SK-N-SH (cell line): ENCODE measurements around the gene CLCN2. TPM values are rescaled to one million over a fixed set of nuclear protein-coding genes. Genes with fewer than 3 reads are reported as not detected.
A peak's percentile ranks its signal among the peaks of the same experiment; 100 is the strongest.

Source experiments
- CTCF ChIA-PET: fragments of 300-600, 350-600 bp; formaldehyde crosslinking; extraction: SDS; loops from one replicate; lab custom pipeline; 2021; lab: Yijun Ruan, JAX
- POLR2A ChIA-PET: fragments of 350-600 bp; sonication (Branson Sonifier 250); formaldehyde crosslinking; extraction: SDS; loops from one replicate; lab custom pipeline; 2020; ENCODE audit warnings: antibody characterized with exemption, inconsistent platforms; lab: Yijun Ruan, JAX
- DNase-seq: peaks from one replicate; pipeline ENCODE4 v3.0.0; 2012
- H2AFZ ChIP-seq: fragments of 200-600 bp; sonication (generic); 2 replicates; pipeline ENCODE4 v1.8.1; 2016; ENCODE audit warnings: antibody characterized with exemption, mild to moderate bottlenecking, low read depth
- H3F3A ChIP-seq: fragments of 200-600 bp; sonication (generic); replicated peaks from 2 replicates; pipeline ENCODE3; 2016; ENCODE audit warnings: antibody characterized with exemption, mild to moderate bottlenecking; ENCODE audit not compliant: insufficient read depth
- H3K27ac ChIP-seq, 2 experiments: fragments of 200-500 bp in 1 of 2; fragments of 200-600 bp in 1 of 2; sonication (Bioruptor generic) in 1 of 2; sonication (generic), shearing (Covaris generic) in 1 of 2; 2 replicates each; pipeline versions ENCODE4 v1.5.1 to v1.6.1; 2014 to 2016; ENCODE audit warnings: low read depth in 2 of 2, inconsistent platforms in 1 of 2, low read length in 1 of 2, mild to moderate bottlenecking in 1 of 2, mixed read lengths in 1 of 2
- H3K27me3 ChIP-seq: fragments of 200-600 bp; sonication (generic), shearing (Covaris generic); 2 replicates; pipeline ENCODE4 v1.6.1; 2016; ENCODE audit warnings: mixed run types; ENCODE audit not compliant: insufficient read depth
- H3K36me3 ChIP-seq, 2 experiments: fragments of 200-500 bp in 1 of 2; fragments of 200-600 bp in 1 of 2; sonication (Bioruptor generic) in 1 of 2; sonication (generic) in 1 of 2; replicated peaks in 1 of 2; 2 replicates each; pipeline versions ENCODE3 to v1.5.1; 2014 to 2016; ENCODE audit warnings: low read length in 1 of 2, mild to moderate bottlenecking in 1 of 2; ENCODE audit not compliant: insufficient read depth in 2 of 2, control insufficient read depth in 1 of 2
- H3K4me1 ChIP-seq, 2 experiments: fragments of 200-500 bp in 1 of 2; fragments of 200-600 bp in 1 of 2; sonication (Bioruptor generic) in 1 of 2; sonication (generic), shearing (Covaris generic) in 1 of 2; 2 replicates each; pipeline versions ENCODE4 v1.5.1 to v1.6.1; 2014 to 2016; ENCODE audit warnings: low read depth in 1 of 2, low read length in 1 of 2, mixed run types in 1 of 2; ENCODE audit not compliant: insufficient read depth in 2 of 2, control insufficient read depth in 1 of 2
- H3K4me2 ChIP-seq: fragments of 200-600 bp; sonication (generic), shearing (Covaris generic); 2 replicates; pipeline ENCODE4 v1.6.1; 2017; ENCODE audit warnings: mixed run types
- H3K4me3 ChIP-seq, 2 experiments: fragments of 200-500 bp in 1 of 2; fragments of 200-600 bp in 1 of 2; sonication (Bioruptor generic) in 1 of 2; sonication (generic), shearing (Covaris generic) in 1 of 2; 2 replicates each; pipeline versions ENCODE4 v1.5.1 to v1.8.1; 2014 to 2016; ENCODE audit warnings: low read depth in 2 of 2, inconsistent platforms in 1 of 2, low read length in 1 of 2, mild to moderate bottlenecking in 1 of 2, mixed read lengths in 1 of 2, moderate library complexity in 1 of 2
- H3K79me2 ChIP-seq: fragments of 200-600 bp; sonication (generic); 2 replicates; pipeline ENCODE4 v1.8.1; 2017; ENCODE audit warnings: mild to moderate bottlenecking; ENCODE audit not compliant: insufficient read depth
- H3K9ac ChIP-seq: fragments of 200-600 bp; sonication (generic); 2 replicates; pipeline ENCODE4 v1.6.1; 2017; ENCODE audit warnings: mixed run types
- H3K9me2 ChIP-seq: fragments of 200-600 bp; sonication (generic); 2 replicates; pipeline ENCODE4 v1.6.1; 2017; ENCODE audit warnings: mixed run types
- H3K9me3 ChIP-seq: fragments of 200-600 bp; sonication (generic); 2 replicates; pipeline ENCODE4 v1.6.1; 2017; ENCODE audit warnings: mixed run types, mild to moderate bottlenecking, moderate library complexity
- H4K20me1 ChIP-seq: fragments of 200-600 bp; sonication (generic); 2 replicates; pipeline ENCODE4 v1.6.1; 2017; ENCODE audit warnings: mild to moderate bottlenecking, mixed run types; ENCODE audit not compliant: insufficient read depth
- CHD2 ChIP-seq: fragments of 150-350 bp; IDR thresholded peaks from 2 replicates; pipeline ENCODE4 v1.6.1; 2018; ENCODE audit warnings: low read length; ENCODE audit not compliant: partially characterized antibody
- EP300 ChIP-seq, 2 experiments: IDR thresholded peaks; 2 replicates each; pipeline versions ENCODE4 v1.4.0 to v1.6.1; 2012; ENCODE audit warnings: borderline replicate concordance in 1 of 2, low read depth in 1 of 2, low read length in 1 of 2
- EZH2phosphoT487 ChIP-seq: fragments of 200-600 bp; sonication (generic); IDR thresholded peaks from 2 replicates; pipeline ENCODE4 v1.6.1; 2017; ENCODE audit warnings: low read depth, mixed run types, mild to moderate bottlenecking, antibody characterized with exemption, moderate library complexity, borderline replicate concordance
- FOXJ3 ChIP-seq: sonication (generic); formaldehyde crosslinking; IDR thresholded peaks from 2 replicates; pipeline ENCODE4 v1.5.1; 2020; ENCODE audit warnings: mild to moderate bottlenecking, missing genetic modification reagents
- FOXM1 ChIP-seq: IDR thresholded peaks from 2 replicates; pipeline ENCODE4 v1.4.0; 2012; ENCODE audit warnings: low read depth, mild to moderate bottlenecking
- GABPA ChIP-seq: IDR thresholded peaks from 2 replicates; pipeline ENCODE4 v1.4.0; 2012; ENCODE audit warnings: low read depth, mild to moderate bottlenecking
- GATA2 ChIP-seq: sonication (generic); formaldehyde crosslinking; IDR thresholded peaks from 2 replicates; pipeline ENCODE4 v1.5.0; 2020; ENCODE audit warnings: mild to moderate bottlenecking, missing genetic modification reagents
- JUND ChIP-seq: IDR thresholded peaks from 2 replicates; pipeline ENCODE4 v1.4.0; 2012
- NRF1 ChIP-seq: IDR thresholded peaks from 2 replicates; pipeline ENCODE4 v1.6.1; 2012; ENCODE audit warnings: low read depth, mild to moderate bottlenecking, low read length
- POLR2AphosphoS5 ChIP-seq: IDR thresholded peaks from 2 replicates; pipeline ENCODE4 v1.6.1; 2012; ENCODE audit warnings: low read depth, low read length
- RCOR1 ChIP-seq: fragments of 150-350 bp; IDR thresholded peaks from 2 replicates; pipeline ENCODE4 v1.6.1; 2017; ENCODE audit warnings: antibody characterized with exemption, low read length
- RFX5 ChIP-seq: IDR thresholded peaks from 2 replicates; pipeline ENCODE4 v1.6.1; 2012; ENCODE audit warnings: mild to moderate bottlenecking, improper control_type of control experiment, low read length
- RXRA ChIP-seq: IDR thresholded peaks from 2 replicates; pipeline ENCODE4 v1.4.0; 2012; ENCODE audit warnings: low read depth, mild to moderate bottlenecking, borderline replicate concordance
- SIN3A ChIP-seq: IDR thresholded peaks from 2 replicates; pipeline ENCODE4 v1.6.1; 2012; ENCODE audit warnings: low read depth, mild to moderate bottlenecking, low read length, moderate library complexity, borderline replicate concordance
- SMC3 ChIP-seq: IDR thresholded peaks from 2 replicates; pipeline ENCODE4 v1.6.1; 2012; ENCODE audit warnings: low read depth, low read length, improper control_type of control experiment
- TCF12 ChIP-seq: IDR thresholded peaks from 2 replicates; pipeline ENCODE4 v1.4.0; 2012
- WGBS: methylation state at CpG from one replicate; pipeline ENCODE4 v1.1.6; 2017; ENCODE audit warnings: low lambda C conversion rate; 5-methylcytosine and 5-hydroxymethylcytosine counted together
- polyA plus RNA-seq, 3 experiments: library from polyadenylated mRNA; depleted of rRNA; stranded (reverse); fragments of >200 nt; gene quantifications; 2 replicates each; pipeline ENCODE4 v1.2.3, GENCODE V29; 2012
- TF ChIP-seq, protein P1 (sequence below): IDR thresholded peaks from 2 replicates; pipeline ENCODE4 v1.4.0; 2012; ENCODE audit warnings: low read depth
- TF ChIP-seq, protein P2 (sequence below): fragments of 200-600 bp; sonication (generic); IDR thresholded peaks from 2 replicates; pipeline ENCODE4 v1.6.1; 2017; ENCODE audit warnings: antibody characterized with exemption, mild to moderate bottlenecking, moderate library complexity
- TF ChIP-seq, protein P3 (sequence below): IDR thresholded peaks from 2 replicates; pipeline ENCODE4; 2012
- TF ChIP-seq, protein P4 (sequence below): fragments of 150-350 bp; IDR thresholded peaks from 2 replicates; pipeline ENCODE4 v1.6.1; 2016; ENCODE audit warnings: mild to moderate bottlenecking, low read depth, low read length

CLCN2 gene
- polyA plus RNA-seq, 1 of the 3 experiments (the other 2 are of a cell fraction) = 9.1 TPM

DNA sequence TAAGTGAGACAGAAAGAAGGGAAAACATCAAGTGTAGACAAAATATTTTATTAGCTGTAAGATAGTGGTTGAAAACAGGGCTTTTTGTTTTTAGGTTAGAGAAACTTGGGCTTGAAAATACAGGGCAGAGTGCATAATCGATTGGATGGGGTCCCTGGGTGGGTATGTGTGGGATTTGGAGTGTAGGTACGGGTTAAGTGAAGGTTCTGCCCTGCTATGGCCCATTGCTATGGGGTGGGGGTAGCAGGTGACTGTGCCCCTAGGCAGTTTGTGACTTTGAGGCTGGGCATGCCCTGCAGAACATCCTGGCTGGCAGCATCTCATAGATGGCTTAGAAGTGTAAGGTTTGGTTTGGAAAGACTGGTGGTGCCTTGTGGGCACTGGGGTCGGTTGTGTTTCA, 27.7 kb downstream of the CLCN2 start:
- Histone ChIP-seq H3K36me3 (peaks cover 49 to 57% of the 10 kb centered on the region in 2 experiments), H3K79me2 (peaks cover 59% of the 10 kb centered on the region)
- 83% methylated on average over 3 of the region's 3 CpGs for WGBS

DNA sequence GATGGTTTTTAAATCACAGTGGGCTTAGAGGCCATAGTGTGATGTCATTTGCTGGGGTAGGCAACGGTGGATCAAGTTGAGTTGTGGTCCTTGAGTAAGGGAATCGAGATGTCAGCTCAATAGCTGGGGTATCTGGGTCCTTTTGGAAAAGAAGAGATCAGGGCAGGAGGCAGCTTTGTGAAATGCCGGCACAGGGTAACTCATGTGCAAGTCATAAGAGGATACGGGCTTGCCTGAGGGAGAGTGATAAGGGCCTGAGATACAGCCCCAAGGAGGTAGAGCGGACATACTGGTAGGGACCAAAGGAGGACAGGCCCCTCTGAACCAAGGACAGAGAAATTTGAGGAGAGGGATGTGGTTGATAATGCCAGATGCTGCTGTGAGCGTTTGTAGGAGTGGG, 28.2 kb downstream of the CLCN2 start:
- ChIA-PET CTCF (no interaction called here), POLR2A (no interaction called here)
- H3K27me3 ChIP-seq = no peaks in the 10 kb centered on the region
- no peaks in the 10 kb centered on the region for H3K9me3 ChIP-seq
- H3K79me2 ChIP-seq = peaks cover 59% of the 10 kb centered on the region
- no peak for DNase-seq
- 95% methylated on average over 6 of the region's 6 CpGs for WGBS
- peak overlapping the region; percentile 53 for H3K9ac ChIP-seq
- no peak overlapping the region for H2AFZ ChIP-seq
- H3K36me3 ChIP-seq = peaks cover 53 to 62% of the 10 kb centered on the region in 2 experiments
- peak overlapping the region; percentile 41 to 90 for H3K27ac ChIP-seq
- H3K4me1 ChIP-seq = peaks cover 28 to 45% of the 10 kb centered on the region in 2 experiments; a peak in 3 of 4 replicates
- H3F3A ChIP-seq = peaks cover 72% of the 10 kb centered on the region
- peak overlapping the region; percentile 48 for H3K4me2 ChIP-seq
- H4K20me1 ChIP-seq = peaks cover 23% of the 10 kb centered on the region
- H3K4me3 ChIP-seq = no peak overlapping the region
- no peaks in the 10 kb centered on the region for H3K9me2 ChIP-seq
- no peak for TF ChIP-seq NRF1
- TF ChIP-seq SMC3 = no peak
- TF ChIP-seq, protein P1, sequence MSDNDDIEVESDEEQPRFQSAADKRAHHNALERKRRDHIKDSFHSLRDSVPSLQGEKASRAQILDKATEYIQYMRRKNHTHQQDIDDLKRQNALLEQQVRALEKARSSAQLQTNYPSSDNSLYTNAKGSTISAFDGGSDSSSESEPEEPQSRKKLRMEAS = no peak
- TF ChIP-seq, protein P2, sequence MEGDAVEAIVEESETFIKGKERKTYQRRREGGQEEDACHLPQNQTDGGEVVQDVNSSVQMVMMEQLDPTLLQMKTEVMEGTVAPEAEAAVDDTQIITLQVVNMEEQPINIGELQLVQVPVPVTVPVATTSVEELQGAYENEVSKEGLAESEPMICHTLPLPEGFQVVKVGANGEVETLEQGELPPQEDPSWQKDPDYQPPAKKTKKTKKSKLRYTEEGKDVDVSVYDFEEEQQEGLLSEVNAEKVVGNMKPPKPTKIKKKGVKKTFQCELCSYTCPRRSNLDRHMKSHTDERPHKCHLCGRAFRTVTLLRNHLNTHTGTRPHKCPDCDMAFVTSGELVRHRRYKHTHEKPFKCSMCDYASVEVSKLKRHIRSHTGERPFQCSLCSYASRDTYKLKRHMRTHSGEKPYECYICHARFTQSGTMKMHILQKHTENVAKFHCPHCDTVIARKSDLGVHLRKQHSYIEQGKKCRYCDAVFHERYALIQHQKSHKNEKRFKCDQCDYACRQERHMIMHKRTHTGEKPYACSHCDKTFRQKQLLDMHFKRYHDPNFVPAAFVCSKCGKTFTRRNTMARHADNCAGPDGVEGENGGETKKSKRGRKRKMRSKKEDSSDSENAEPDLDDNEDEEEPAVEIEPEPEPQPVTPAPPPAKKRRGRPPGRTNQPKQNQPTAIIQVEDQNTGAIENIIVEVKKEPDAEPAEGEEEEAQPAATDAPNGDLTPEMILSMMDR = no peak
- no peak for TF ChIP-seq GABPA
- TF ChIP-seq EZH2phosphoT487 = no peak
- TF ChIP-seq, protein P3, sequence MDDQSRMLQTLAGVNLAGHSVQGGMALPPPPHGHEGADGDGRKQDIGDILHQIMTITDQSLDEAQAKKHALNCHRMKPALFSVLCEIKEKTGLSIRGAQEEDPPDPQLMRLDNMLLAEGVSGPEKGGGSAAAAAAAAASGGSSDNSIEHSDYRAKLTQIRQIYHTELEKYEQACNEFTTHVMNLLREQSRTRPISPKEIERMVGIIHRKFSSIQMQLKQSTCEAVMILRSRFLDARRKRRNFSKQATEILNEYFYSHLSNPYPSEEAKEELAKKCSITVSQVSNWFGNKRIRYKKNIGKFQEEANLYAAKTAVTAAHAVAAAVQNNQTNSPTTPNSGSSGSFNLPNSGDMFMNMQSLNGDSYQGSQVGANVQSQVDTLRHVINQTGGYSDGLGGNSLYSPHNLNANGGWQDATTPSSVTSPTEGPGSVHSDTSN = no peak
- no peak for TF ChIP-seq CHD2
- no peak for TF ChIP-seq EP300 (IDR thresholded peaks at IDR 0.05; ENCODE audit: borderline replicate concordance in 1 of 2, low read depth in 1 of 2, low read length in 1 of 2)

More for the DNA sequence above, 27.7 kb downstream of the CLCN2 start:
- H3K27ac ChIP-seq = peak overlapping the region in 1 of 2 experiments; percentile 90; a peak in 2 of 4 replicates
- H3K4me2 ChIP-seq = 0 out of 2 replicates have a peak overlapping the region, but pooled peaks have one; percentile 21
- peaks cover 23% of the 10 kb centered on the region for H4K20me1 ChIP-seq
- H3K9me3 ChIP-seq = no peaks in the 10 kb centered on the region
- peaks cover 68% of the 10 kb centered on the region for H3F3A ChIP-seq
- no peak for TF ChIP-seq FOXM1
- TF ChIP-seq, protein P1 = no peak
- TF ChIP-seq RXRA = no peak
- TF ChIP-seq, protein P4, sequence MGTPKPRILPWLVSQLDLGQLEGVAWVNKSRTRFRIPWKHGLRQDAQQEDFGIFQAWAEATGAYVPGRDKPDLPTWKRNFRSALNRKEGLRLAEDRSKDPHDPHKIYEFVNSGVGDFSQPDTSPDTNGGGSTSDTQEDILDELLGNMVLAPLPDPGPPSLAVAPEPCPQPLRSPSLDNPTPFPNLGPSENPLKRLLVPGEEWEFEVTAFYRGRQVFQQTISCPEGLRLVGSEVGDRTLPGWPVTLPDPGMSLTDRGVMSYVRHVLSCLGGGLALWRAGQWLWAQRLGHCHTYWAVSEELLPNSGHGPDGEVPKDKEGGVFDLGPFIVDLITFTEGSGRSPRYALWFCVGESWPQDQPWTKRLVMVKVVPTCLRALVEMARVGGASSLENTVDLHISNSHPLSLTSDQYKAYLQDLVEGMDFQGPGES = no peak
- no peak for TF ChIP-seq GABPA
- TF ChIP-seq FOXJ3 (CRISPR knock-in tag) = no peak
- TF ChIP-seq SIN3A = no peak
- TF ChIP-seq RFX5 = no peak
- no peak for TF ChIP-seq JUND
- no peak for TF ChIP-seq RCOR1
- TF ChIP-seq GATA2 (CRISPR knock-in tag) = no peak
- TF ChIP-seq, protein P2 = no peak
- TF ChIP-seq TCF12 = no peak
- TF ChIP-seq EP300 (IDR thresholded peaks at IDR 0.05; ENCODE audit: borderline replicate concordance in 1 of 2, low read depth in 1 of 2, low read length in 1 of 2) = no peak
- TF ChIP-seq SMC3 = no peak
- TF ChIP-seq POLR2AphosphoS5 = no peak
- H3K9me2 ChIP-seq = no peaks in the 10 kb centered on the region
- ChIA-PET POLR2A (no interaction called here), CTCF (no interaction called here)
- no peak for DNase-seq
- H3K4me1 ChIP-seq = peaks cover 31 to 47% of the 10 kb centered on the region in 2 experiments; a peak in 3 of 4 replicates
- H2AFZ ChIP-seq = no peak overlapping the region
- no peaks in the 10 kb centered on the region for H3K27me3 ChIP-seq
- peak overlapping the region; percentile 53 for H3K9ac ChIP-seq
- H3K4me3 ChIP-seq = no peak overlapping the region
